Fibroblast of peridontal ligament (primary cell): ENCODE measurements around the gene MBP.
"Not testable (repeated sequence)": the region's sequence is repeated elsewhere in the genome, so short reads cannot be mapped to it uniquely, and the experiment has no call there.

ENCODE experiments used
- DNase-seq: peaks from one replicate; pipeline ENCODE4 v3.0.0-alpha.2; 2010; ENCODE audit errors: extremely low read depth

Gene MBP

GRCh38 chr18:77022556-77022955 lies 110.0 kb downstream of the MBP start:
- no peak for DNase-seq

- DNase-seq: no peak
Measured at GRCh38 chr18:77022116-77022515, 110.5 kb downstream of the MBP start.

DNA sequence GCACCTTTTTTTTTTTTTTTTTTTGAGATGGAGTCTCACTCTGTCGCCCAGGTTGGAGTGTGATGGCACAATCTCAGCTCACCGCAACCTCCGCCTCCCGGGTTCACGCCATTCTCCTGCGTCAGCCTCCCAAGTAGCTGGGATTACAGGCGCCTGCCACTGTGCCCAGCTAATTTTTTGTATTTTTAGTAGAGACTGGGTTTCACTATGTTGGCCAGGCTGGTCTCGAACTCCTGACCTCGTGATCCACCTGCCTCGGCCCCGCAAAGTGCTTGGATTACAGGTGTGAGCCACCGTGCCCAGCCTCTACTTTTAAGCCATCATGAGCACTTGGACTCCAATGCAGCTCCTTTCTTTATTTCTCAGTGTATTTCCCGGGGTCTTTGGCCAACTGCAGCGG lies 111.1 kb downstream of the MBP start:
- not testable (repeated sequence) for DNase-seq

DNA sequence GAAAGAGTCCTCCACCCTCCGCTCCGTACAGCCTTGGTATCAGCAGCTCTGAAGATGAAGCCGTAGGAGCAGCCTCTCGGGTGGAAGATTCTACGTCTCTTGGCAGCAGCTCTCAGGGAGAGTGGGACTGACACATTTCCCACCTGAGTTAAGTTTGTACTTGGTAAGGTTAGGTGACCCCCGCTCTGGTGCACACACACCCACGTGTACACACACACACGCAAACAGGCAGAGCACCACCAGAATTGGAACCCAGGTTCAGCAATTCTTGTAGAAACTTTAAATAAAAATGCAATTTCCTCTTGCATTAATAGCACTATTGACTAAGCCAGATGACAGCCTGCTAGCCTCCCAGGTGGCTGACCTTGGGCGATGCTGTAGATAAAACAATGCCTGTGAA lies 111.5 kb downstream of the MBP start:
- DNase-seq: no peak

GRCh38 chr18:77020561-77020960 lies 112.0 kb downstream of the MBP start:
- DNase-seq: no peak

GRCh38 chr18:77019641-77020040 lies 112.9 kb downstream of the MBP start:
- no peak for DNase-seq

DNA sequence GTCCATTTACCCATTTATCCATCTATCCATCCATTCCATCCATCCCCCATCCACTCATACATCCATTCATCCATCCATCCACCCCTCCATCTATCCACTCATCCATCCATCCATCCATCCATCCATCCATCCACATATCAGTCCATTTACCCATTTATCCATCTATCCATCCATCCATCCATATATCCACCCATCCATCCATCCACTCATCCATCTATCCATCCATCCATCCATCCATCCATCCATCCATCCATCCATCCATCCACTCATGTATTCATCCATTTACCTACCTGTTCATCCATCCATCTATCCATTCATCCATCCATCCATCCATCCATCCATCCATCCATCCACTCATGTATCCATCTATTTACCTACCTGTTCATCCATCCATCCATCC lies 113.9 kb downstream of the MBP start:
- not testable (repeated sequence) for DNase-seq

DNA sequence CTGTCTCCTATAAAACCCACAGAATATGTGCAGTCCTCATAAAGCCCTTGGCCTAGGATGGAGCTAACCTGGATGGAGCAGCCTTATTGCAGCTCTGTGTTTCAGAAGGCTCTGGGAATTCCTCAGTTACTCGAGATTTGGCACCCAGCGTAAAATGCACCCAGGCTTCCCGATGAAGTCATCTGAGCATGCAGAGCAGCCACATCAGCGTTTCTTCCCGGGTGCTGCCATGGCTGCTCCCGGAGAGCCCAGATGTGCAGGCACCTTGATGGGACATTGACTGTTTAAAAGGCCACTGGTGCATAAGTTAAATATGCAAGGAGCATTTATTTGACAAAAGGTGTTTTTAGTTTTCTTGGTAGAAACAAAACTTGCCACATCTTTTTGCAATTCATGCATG lies 115.2 kb downstream of the MBP start:
- DNase-seq: no peak

- DNase-seq: no peak
Measured at GRCh38 chr18:77016936-77017335, 115.6 kb downstream of the MBP start.

- DNase-seq: no peak
Measured at GRCh38 chr18:77015771-77016710, 116.5 kb downstream of the MBP start.

- DNase-seq: no peak
Measured at GRCh38 chr18:77015169-77015568, 117.4 kb downstream of the MBP start.

GRCh38 chr18:77014538-77014937 lies 118.0 kb downstream of the MBP start:
- no peak for DNase-seq

GRCh38 chr18:77013811-77014521 lies 118.6 kb downstream of the MBP start:
- no peak for DNase-seq

- DNase-seq: no peak
Measured at GRCh38 chr18:77012806-77013541, 119.6 kb downstream of the MBP start.

DNA sequence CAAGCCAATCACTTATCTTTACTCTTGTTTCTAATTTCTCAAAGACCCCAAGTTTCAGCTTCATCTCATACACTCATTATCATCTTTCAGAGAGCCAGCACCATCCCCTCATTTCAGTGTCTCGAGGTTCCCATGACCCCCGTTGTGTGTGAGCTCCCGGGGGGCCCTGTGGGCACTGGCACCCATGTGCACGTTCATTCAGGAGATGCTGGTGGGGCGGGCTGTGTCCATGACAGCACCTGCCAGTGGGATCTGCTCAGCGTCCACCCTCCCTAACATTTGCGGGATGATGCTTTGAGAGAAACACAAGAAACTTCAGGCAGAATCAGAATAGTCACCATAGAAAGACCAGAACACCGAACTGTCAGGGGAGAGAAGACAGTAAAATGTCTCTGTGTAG lies 120.5 kb downstream of the MBP start:
- DNase-seq: no peak

DNA sequence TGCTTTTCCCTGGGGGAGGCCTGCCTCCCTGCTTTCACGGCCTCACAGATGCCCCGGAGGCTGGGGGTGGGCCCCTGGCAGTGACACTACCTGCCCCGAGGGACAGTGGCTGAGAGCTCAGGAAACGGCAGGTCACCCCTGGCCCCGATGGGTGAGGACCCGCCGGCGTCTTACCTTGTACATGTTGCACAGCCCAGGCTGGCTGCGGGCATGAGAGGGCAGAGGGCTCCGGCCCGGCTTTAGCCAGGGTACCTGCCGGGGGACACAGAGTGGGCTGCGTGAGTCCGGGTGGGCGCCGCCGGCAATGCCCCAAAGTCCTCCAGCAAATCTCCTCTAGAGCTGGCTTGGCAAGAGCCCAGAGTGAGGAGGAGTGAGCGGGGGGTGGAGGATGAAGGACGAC lies 122.9 kb downstream of the MBP start:
- DNase-seq: no peak

GRCh38 chr18:77008576-77009315 lies 123.8 kb downstream of the MBP start:
- DNase-seq: no peak

GRCh38 chr18:77008006-77008405 lies 124.6 kb downstream of the MBP start:
- DNase-seq: no peak

DNA sequence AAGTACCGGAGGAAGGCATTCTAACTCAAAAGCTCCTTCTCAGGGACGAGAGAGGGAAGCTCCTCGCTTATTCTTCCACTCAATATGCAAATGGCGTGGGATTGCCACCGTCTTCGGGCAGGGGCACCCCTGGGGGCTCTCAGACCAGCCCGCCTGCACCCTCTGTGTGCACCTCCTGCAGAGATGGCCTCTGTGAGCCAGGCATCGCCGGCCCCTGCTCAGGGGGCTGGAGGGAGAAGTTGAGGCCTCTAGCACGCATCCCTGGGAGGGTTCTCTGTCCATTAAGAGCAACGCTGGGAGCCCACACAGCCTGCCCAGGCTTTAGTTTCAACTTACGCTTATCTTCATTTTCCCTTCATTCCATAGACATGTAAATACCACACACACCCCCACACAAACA lies 125.3 kb downstream of the MBP start:
- DNase-seq: no peak

DNA sequence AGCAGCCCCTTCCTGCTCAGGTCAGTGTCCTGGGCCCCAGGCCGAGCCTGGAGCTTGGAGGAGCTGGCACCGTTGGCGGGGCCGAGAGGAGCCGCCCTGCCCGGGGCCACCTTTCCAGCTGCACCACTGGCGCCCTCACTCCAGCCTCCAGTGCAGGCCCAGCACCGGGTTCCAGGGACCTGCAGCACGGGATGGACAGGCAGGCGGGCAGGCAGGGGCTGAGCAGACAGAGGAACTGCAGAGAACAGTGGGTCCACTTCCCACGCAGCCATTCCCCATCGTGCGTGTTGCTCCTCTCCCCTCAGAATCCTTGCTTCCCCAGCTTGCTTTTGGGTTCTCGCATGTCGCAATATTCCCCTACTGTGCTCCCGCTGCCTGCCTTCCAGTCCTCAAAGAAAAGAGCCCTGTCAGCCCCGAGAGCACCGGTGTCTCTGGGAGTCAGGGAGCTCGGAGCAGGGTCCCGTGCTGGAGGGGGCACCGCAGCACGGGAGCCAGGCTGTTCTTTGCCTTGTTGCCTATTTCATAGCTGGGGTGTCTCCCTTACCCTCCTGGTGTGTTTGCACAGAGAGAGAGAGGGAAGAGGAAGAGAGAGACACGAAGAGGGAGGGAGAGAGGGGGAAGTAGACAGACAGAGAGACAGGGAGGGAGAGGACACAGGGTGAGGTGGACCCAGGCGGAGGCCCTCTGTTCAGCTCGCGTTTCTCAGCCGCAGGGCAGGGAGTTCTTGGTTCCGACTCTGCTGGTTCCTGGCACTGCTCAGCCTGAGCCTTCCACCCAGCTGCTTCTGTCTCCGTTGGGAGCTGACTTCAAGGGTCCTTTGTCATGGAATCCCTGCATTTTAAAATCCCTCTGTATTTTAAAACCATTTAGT lies 126.0 kb downstream of the MBP start:
- DNase-seq: no peak
